Osteoblast (primary cell): ENCODE measurements around the gene HPSE2. TPM values are rescaled to one million over a fixed set of nuclear protein-coding genes. Genes with fewer than 3 reads are reported as not detected.

Experiments
- DNase-seq: peaks from one replicate; pipeline ENCODE4 v3.0.0; 2011; ENCODE audit warnings: low spot score, mixed read lengths; ENCODE audit not compliant: insufficient read length; ENCODE audit errors: missing footprints
- H2AFZ ChIP-seq: 2 replicates; pipeline ENCODE4 v1.6.0; 2011; ENCODE audit warnings: mild to moderate bottlenecking, low read length
- H3K27ac ChIP-seq: 2 replicates; pipeline ENCODE4 v1.5.1; 2011; ENCODE audit warnings: mild to moderate bottlenecking, low read depth, low read length, moderate library complexity
- H3K27me3 ChIP-seq: 2 replicates; pipeline ENCODE4 v1.6.0; 2012; ENCODE audit warnings: mild to moderate bottlenecking, control low read depth, inconsistent platforms, low read length, moderate library complexity; ENCODE audit not compliant: insufficient read depth
- H3K36me3 ChIP-seq: 2 replicates; pipeline ENCODE4 v1.5.1; 2011; ENCODE audit warnings: mild to moderate bottlenecking, low read length, control low read depth, moderate library complexity; ENCODE audit not compliant: insufficient read depth
- H3K4me1 ChIP-seq: 2 replicates; pipeline ENCODE4 v1.5.1; 2011; ENCODE audit warnings: mild to moderate bottlenecking, low read length, control low read depth, moderate library complexity; ENCODE audit not compliant: insufficient read depth
- H3K4me2 ChIP-seq: 2 replicates; pipeline ENCODE4 v1.6.0; 2011; ENCODE audit warnings: mild to moderate bottlenecking, low read length; ENCODE audit not compliant: insufficient read depth
- H3K4me3 ChIP-seq: fragments of 200-600 bp; sonication (generic); 3 replicates; pipeline ENCODE4 v1.5.1; 2012; ENCODE audit warnings: mild to moderate bottlenecking, low read length, inconsistent platforms; ENCODE audit not compliant: insufficient read depth
- H3K79me2 ChIP-seq: 2 replicates; pipeline ENCODE4 v1.6.0; 2012; ENCODE audit warnings: mild to moderate bottlenecking, low read length, control low read depth, inconsistent platforms; ENCODE audit not compliant: insufficient read depth
- H3K9me3 ChIP-seq: 2 replicates; pipeline ENCODE4 v1.5.1; 2011; ENCODE audit warnings: low read depth, low read length, control low read depth
- H4K20me1 ChIP-seq: 2 replicates; pipeline ENCODE4 v1.6.0; 2012; ENCODE audit warnings: mild to moderate bottlenecking, low read length, control low read depth; ENCODE audit not compliant: insufficient read depth
- total RNA-seq: library from RNA; depleted of rRNA; stranded (reverse); fragments of >200 nt; gene quantifications from 2 replicates; pipeline ENCODE4 v1.2.3, GENCODE V29; 2012
- TF ChIP-seq, protein P1 (sequence below): IDR thresholded peaks from 2 replicates; pipeline ENCODE4 v1.5.1; 2011; ENCODE audit warnings: mild to moderate bottlenecking, low read depth, low read length, moderate library complexity; ENCODE audit errors: extremely low read depth

HPSE2 gene
- total RNA-seq, 1 donor, result not detected

- no peak overlapping the region for H3K27ac ChIP-seq
- H2AFZ ChIP-seq, result no peak overlapping the region
- TF ChIP-seq, protein P1, sequence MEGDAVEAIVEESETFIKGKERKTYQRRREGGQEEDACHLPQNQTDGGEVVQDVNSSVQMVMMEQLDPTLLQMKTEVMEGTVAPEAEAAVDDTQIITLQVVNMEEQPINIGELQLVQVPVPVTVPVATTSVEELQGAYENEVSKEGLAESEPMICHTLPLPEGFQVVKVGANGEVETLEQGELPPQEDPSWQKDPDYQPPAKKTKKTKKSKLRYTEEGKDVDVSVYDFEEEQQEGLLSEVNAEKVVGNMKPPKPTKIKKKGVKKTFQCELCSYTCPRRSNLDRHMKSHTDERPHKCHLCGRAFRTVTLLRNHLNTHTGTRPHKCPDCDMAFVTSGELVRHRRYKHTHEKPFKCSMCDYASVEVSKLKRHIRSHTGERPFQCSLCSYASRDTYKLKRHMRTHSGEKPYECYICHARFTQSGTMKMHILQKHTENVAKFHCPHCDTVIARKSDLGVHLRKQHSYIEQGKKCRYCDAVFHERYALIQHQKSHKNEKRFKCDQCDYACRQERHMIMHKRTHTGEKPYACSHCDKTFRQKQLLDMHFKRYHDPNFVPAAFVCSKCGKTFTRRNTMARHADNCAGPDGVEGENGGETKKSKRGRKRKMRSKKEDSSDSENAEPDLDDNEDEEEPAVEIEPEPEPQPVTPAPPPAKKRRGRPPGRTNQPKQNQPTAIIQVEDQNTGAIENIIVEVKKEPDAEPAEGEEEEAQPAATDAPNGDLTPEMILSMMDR, result no peak
- H3K36me3 ChIP-seq, result no peaks in the 10 kb centered on the region
- H3K9me3 ChIP-seq, result no peaks in the 10 kb centered on the region
- no peaks in the 10 kb centered on the region for H3K4me1 ChIP-seq
- no peak for DNase-seq
- no peaks in the 10 kb centered on the region for H4K20me1 ChIP-seq
- no peaks in the 10 kb centered on the region for H3K27me3 ChIP-seq
- no peaks in the 10 kb centered on the region for H3K79me2 ChIP-seq
- H3K4me2 ChIP-seq, result no peak overlapping the region
- H3K4me3 ChIP-seq, result no peak overlapping the region
These were observed 32.3 kb downstream of the HPSE2 start for GRCh38 chr10:99203310-99203709.

DNA sequence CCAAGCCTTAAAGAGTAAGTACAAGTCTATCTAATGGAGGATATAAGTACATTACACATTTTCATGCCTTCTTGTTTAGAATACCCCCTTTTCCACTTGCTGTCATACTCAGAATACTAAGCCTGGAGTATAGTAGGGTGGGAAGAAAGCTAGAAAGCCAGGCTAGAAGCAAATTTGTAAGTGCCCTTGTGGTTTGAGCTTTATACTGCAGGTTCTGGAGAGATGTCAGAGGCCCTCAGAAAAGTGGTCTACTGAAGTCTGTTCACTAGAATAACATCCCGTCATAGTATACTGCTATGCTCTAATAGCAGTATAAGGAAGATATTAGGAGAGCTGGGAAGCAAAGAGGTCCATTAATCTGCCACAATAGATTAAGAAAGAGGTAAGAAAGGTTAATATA, 62.7 kb downstream of the HPSE2 start:
- peak; percentile 13 for DNase-seq
- Histone ChIP-seq H3K4me1 (no peaks in the 10 kb centered on the region), H3K79me2 (no peaks in the 10 kb centered on the region), H3K27me3 (no peaks in the 10 kb centered on the region), H3K36me3 (no peaks in the 10 kb centered on the region), H3K27ac (no peak overlapping the region), H4K20me1 (no peaks in the 10 kb centered on the region), H3K4me2 (no peak overlapping the region), H3K4me3 (no peak overlapping the region), H3K9me3 (no peaks in the 10 kb centered on the region), H2AFZ (no peak overlapping the region)
- TF ChIP-seq, protein P1, result no peak

GRCh38 chr10:99172128-99172738, 63.4 kb downstream of the HPSE2 start:
- Histone ChIP-seq H3K4me3 (no peak overlapping the region), H3K27ac (no peak overlapping the region), H4K20me1 (no peaks in the 10 kb centered on the region), H2AFZ (no peak overlapping the region), H3K4me2 (no peak overlapping the region), H3K4me1 (no peaks in the 10 kb centered on the region), H3K9me3 (no peaks in the 10 kb centered on the region), H3K36me3 (no peaks in the 10 kb centered on the region), H3K79me2 (no peaks in the 10 kb centered on the region), H3K27me3 (no peaks in the 10 kb centered on the region)
- DNase-seq, result no peak
- TF ChIP-seq, protein P1, result no peak

DNA sequence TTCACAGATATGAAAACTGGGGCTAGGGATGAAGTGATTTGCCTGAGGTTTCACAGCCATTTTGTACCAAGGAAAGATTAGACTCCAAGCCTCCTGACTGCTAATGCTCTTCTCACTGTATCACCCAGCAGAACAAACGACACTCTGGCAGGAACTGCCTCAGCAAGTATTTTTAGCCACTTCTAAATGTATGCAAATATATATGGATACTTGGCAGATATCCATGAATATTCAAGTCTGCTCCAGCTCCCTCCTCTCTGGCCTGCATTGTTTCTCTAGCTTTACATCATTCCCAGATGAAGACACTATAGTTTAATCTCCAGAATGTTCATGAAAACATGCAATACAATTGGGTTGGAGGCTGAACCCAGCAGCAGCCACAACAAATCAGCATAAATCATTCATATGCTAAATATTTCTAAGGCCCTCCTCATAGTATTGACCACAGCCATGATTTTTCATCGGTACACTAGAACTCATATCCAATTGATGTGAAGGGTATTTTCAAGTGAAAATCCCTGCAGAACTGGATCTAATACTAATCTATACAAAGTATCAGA, 65.5 kb downstream of the HPSE2 start:
- TF ChIP-seq, protein P1, result no peak
- no peak overlapping the region for H3K4me3 ChIP-seq
- H2AFZ ChIP-seq, result no peak overlapping the region
- H3K79me2 ChIP-seq, result no peaks in the 10 kb centered on the region
- no peaks in the 10 kb centered on the region for H3K9me3 ChIP-seq
- DNase-seq, result no peak
- H3K27ac ChIP-seq, result no peak overlapping the region
- no peaks in the 10 kb centered on the region for H3K36me3 ChIP-seq
- H3K4me1 ChIP-seq, result no peaks in the 10 kb centered on the region
- H3K27me3 ChIP-seq, result no peaks in the 10 kb centered on the region
- H4K20me1 ChIP-seq, result no peaks in the 10 kb centered on the region
- no peak overlapping the region for H3K4me2 ChIP-seq
